IMR-90 (cell line): ENCODE data around the gene STUM.

Experiments
- CHD1 ChIP-seq: IDR thresholded peaks from 2 replicates; pipeline ENCODE4 v1.6.1; 2012; ENCODE audit warnings: low read depth, low read length, improper control_type of control experiment
- MAFK ChIP-seq: IDR thresholded peaks from 2 replicates; pipeline ENCODE4 v1.6.1; 2012; ENCODE audit warnings: low read depth, low read length, improper control_type of control experiment
- MAZ ChIP-seq: IDR thresholded peaks from 2 replicates; pipeline ENCODE4 v1.6.1; 2012; ENCODE audit warnings: low read depth, mild to moderate bottlenecking, low read length, improper control_type of control experiment, moderate library complexity, borderline replicate concordance
- NFE2L2 ChIP-seq: fragments of 150-350 bp; IDR thresholded peaks from 2 replicates; pipeline ENCODE4 v1.6.1; 2016; ENCODE audit warnings: low read depth, mild to moderate bottlenecking, low read length
- POLR2A ChIP-seq: IDR thresholded peaks from 2 replicates; pipeline ENCODE4 v1.6.1; 2012; ENCODE audit warnings: mild to moderate bottlenecking, low read depth, low read length
- RAD21 ChIP-seq: IDR thresholded peaks from 2 replicates; pipeline ENCODE4 v1.6.1; 2012; ENCODE audit warnings: low read length, improper control_type of control experiment
- RCOR1 ChIP-seq: IDR thresholded peaks from 2 replicates; pipeline ENCODE4 v1.6.1; 2012; ENCODE audit warnings: mild to moderate bottlenecking, low read length, improper control_type of control experiment; ENCODE audit not compliant: insufficient replicate concordance
- RFX5 ChIP-seq: IDR thresholded peaks from 2 replicates; pipeline ENCODE4 v1.8.0; 2012; ENCODE audit warnings: low read depth, mild to moderate bottlenecking, low read length, moderate library complexity
- SMC3 ChIP-seq: fragments of 150-350 bp; IDR thresholded peaks from 2 replicates; pipeline ENCODE4 v1.6.1; 2016; ENCODE audit warnings: low read depth, mild to moderate bottlenecking, antibody characterized with exemption, low read length, moderate library complexity
- TF ChIP-seq, protein P1 (sequence below): conservative IDR thresholded peaks from 2 replicates; pipeline ENCODE4 v1.5.1; 2012; ENCODE audit warnings: mild to moderate bottlenecking, low read depth, low read length, improper control_type of control experiment
- TF ChIP-seq, protein P2 (sequence below): fragments of 150-350 bp; IDR thresholded peaks from 2 replicates; pipeline ENCODE4 v1.6.1; 2016; ENCODE audit warnings: low read depth, mild to moderate bottlenecking, low read length, moderate library complexity, borderline replicate concordance

DNA sequence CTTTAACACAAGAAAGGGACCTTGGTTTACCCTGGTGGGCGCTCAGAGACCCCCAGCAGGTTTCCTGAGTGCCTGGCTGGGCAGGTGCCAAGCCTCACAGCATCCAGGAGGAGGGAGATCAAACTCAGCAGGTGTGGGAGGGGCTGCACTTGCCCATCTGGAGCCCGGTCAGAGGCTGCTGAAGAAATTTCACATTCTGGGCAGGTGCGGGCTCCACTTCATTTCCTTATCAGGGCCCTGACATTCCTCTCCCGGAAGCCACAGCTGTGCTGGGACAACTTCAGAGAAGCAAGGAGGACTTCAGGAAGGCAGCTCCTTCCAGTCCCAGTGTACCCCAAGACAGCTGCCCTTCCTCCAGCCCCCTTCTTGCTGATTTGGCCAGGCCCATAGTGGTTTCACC lies 107.6 kb downstream of the STUM start:
- TF ChIP-seq, protein P1, sequence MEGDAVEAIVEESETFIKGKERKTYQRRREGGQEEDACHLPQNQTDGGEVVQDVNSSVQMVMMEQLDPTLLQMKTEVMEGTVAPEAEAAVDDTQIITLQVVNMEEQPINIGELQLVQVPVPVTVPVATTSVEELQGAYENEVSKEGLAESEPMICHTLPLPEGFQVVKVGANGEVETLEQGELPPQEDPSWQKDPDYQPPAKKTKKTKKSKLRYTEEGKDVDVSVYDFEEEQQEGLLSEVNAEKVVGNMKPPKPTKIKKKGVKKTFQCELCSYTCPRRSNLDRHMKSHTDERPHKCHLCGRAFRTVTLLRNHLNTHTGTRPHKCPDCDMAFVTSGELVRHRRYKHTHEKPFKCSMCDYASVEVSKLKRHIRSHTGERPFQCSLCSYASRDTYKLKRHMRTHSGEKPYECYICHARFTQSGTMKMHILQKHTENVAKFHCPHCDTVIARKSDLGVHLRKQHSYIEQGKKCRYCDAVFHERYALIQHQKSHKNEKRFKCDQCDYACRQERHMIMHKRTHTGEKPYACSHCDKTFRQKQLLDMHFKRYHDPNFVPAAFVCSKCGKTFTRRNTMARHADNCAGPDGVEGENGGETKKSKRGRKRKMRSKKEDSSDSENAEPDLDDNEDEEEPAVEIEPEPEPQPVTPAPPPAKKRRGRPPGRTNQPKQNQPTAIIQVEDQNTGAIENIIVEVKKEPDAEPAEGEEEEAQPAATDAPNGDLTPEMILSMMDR: no peak
- TF ChIP-seq NFE2L2 (no peak), POLR2A (no peak), MAZ (no peak), CHD1 (no peak), MAFK (no peak), RFX5 (no peak), RAD21 (no peak), SMC3 (no peak), RCOR1 (no peak)
- TF ChIP-seq, protein P2, sequence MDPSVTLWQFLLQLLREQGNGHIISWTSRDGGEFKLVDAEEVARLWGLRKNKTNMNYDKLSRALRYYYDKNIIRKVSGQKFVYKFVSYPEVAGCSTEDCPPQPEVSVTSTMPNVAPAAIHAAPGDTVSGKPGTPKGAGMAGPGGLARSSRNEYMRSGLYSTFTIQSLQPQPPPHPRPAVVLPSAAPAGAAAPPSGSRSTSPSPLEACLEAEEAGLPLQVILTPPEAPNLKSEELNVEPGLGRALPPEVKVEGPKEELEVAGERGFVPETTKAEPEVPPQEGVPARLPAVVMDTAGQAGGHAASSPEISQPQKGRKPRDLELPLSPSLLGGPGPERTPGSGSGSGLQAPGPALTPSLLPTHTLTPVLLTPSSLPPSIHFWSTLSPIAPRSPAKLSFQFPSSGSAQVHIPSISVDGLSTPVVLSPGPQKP: no peak
